ENCODE measurements around the gene METTL25B. TPM values are rescaled to one million over a fixed set of nuclear protein-coding genes. Genes with fewer than 3 reads are reported as not detected.
"Not testable (repeated sequence)": the region's sequence is repeated elsewhere in the genome, so short reads cannot be mapped to it uniquely, and the experiment has no call there.

METTL25B gene
- total RNA-seq, 2 experiments from 2014 or later: 30.0 to 34.0 TPM

DNA sequence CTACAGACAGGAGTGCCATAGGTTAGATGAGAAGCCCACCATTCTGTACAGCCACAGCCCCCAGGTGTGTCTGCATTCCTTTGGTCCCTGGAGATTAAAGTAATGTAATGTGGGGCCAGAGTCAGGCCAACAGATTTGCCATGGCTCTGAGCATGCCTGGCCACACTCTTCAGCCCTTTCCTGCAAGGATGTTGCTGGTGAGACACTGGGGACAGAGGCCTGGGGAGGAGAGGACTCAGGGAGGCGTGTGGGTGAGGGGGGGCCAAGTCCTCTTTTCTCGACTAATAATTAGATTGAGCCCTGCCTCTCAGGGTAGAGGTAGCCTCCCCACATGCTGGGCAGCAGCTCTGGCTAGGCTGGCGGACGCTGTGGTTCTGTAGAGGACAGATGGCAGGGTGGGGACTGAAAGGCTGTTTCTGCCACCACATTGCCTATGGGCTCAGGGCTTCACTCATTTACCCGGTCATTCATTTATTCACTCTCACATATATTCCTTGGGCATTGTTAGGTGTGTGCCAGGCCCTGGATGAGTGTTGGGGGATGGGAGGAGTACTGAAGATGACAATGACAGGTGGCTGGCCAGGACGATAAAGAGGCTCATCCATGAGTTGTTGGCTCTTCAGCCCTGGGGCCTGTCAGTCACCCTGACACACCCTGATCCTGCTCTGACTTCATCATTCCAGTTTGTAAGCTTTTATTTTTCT lies 32.0 kb downstream of the METTL25B start:
- Mint-ChIP-seq H3K4me3 (no peak overlapping the region), H3K27ac (no peak overlapping the region), H3K27me3 (ENCODE audit: low read depth) (no peaks in the 10 kb centered on the region), H3K9me3 (ENCODE audit: insufficient read depth) (no peaks in the 10 kb centered on the region), H3K36me3 (ENCODE audit: low read depth) (no peaks in the 10 kb centered on the region), H3K4me1 (ENCODE audit: low read depth) (peaks cover 4% of the 10 kb centered on the region)
- no peak for DNase-seq
- ATAC-seq: no peak
- POLR2A ChIA-PET: interaction anchor here (1.1 to 1.4 kb wide), 2 partner anchors 8 to 34 kb away, joined by 4 read pairs; partner anchors contain the start of gene HDGF
- CTCF ChIA-PET: interaction anchor here (1.0 to 1.1 kb wide), 2 partner anchors 34 to 99 kb away, joined by 4 to 8 read pairs; no protein-coding TSS in a partner anchor

GRCh38 chr1:156760796-156761104 lies 32.5 kb downstream of the METTL25B start:
- H3K27me3 Mint-ChIP-seq (ENCODE audit: low read depth): no peaks in the 10 kb centered on the region
- H3K27ac Mint-ChIP-seq: no peak overlapping the region
- POLR2A ChIA-PET: interaction anchor here (1.1 to 1.4 kb wide), 2 partner anchors 9 to 35 kb away, joined by 4 read pairs; partner anchors contain the start of gene HDGF
- CTCF ChIA-PET: interaction anchor here (1.0 to 1.1 kb wide), 2 partner anchors 35 to 99 kb away, joined by 4 to 8 read pairs; no protein-coding TSS in a partner anchor
- H3K9me3 Mint-ChIP-seq (ENCODE audit: insufficient read depth): no peaks in the 10 kb centered on the region
- H3K36me3 Mint-ChIP-seq (ENCODE audit: low read depth): no peaks in the 10 kb centered on the region
- peaks cover 7% of the 10 kb centered on the region for H3K4me1 Mint-ChIP-seq (ENCODE audit: low read depth)
- H3K4me3 Mint-ChIP-seq: no peak overlapping the region
- ATAC-seq: no peak
- no peak for DNase-seq

GRCh38 chr1:156765136-156765535 lies 36.9 kb downstream of the METTL25B start:
- peaks cover 26% of the 10 kb centered on the region for H3K4me1 Mint-ChIP-seq (ENCODE audit: low read depth)
- H3K9me3 Mint-ChIP-seq (ENCODE audit: insufficient read depth); POLR2A ChIA-PET; ATAC-seq; H3K4me3 Mint-ChIP-seq; H3K27me3 Mint-ChIP-seq (ENCODE audit: low read depth); H3K27ac Mint-ChIP-seq; DNase-seq: not testable (repeated sequence)
- CTCF ChIA-PET: interaction anchor here (1.4 to 18.8 kb wide), 2 partner anchors 38 to 95 kb away, joined by 4 to 206 read pairs; partner anchors contain the start of genes ISG20L2 and METTL25B
- H3K36me3 Mint-ChIP-seq (ENCODE audit: low read depth): peaks cover 18% of the 10 kb centered on the region

DNA sequence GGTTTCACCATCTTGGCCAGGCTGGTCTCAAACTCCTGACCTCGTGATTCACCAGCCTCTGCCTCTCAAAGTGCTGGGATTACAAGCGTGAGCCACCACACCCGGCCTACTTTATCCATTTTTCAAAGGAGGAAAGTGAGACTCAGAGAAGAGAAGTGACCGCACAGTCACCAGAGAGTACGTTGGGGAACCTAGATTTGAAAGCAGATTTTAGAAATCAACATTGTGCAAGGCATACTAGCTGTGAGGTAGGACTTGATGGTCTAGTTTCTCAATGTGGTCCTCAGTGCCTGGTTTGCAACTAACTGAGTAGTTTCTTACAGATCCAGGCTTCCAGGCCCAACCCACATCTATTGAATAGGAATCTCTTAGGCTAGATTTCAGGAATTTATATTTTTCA lies 37.4 kb downstream of the METTL25B start:
- CTCF ChIA-PET: interaction anchor here (0.8 to 18.8 kb wide), 6 partner anchors 11 to 94 kb away, joined by 3 to 206 read pairs (median 4); partner anchors contain the start of genes HDGF, ISG20L2 and METTL25B
- H3K9me3 Mint-ChIP-seq (ENCODE audit: insufficient read depth): no peaks in the 10 kb centered on the region
- DNase-seq: no peak

DNA sequence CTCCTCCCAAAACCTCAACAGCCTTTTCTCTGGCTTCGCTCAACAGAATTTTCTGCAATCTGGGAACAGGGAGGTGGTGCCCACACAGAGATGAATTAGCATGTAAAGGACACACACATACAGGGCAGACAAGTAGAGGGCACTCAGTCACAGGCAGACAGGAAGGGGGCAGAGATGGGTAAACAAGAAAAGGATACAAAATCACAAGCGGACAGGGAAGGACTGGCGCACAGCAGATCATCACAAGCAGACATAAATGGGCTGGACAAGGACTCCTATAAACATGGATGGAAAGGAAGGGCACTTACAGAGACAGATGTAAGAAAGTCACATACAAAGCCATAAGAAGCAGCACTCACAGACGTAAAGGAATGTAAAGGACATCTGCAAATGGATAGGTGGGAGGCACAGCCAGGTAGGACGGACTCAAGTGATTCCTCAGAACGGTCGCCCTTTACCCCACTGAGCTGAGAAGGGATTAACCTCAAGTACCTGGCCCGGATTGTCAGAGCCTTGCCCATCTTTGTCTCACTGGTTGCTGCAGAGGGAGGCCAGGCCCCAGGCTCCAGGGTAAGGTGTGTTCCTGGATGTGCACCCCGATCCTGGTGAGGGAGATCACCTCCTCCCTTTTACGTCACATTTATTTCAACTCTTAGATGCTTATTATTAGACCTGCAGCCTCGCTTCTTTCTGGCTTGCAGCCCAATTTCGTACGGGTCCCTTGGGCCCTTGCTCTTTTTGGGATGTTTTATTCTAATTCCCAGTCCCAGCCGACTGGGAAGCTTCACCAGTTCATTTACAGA lies 38.2 kb downstream of the METTL25B start:
- Mint-ChIP-seq H3K4me1 (ENCODE audit: low read depth) (peaks cover 39% of the 10 kb centered on the region), H3K36me3 (ENCODE audit: low read depth) (peaks cover 29% of the 10 kb centered on the region), H3K27me3 (ENCODE audit: low read depth) (no peaks in the 10 kb centered on the region), H3K4me3 (no peak overlapping the region), H3K9me3 (ENCODE audit: insufficient read depth) (no peaks in the 10 kb centered on the region), H3K27ac (no peak overlapping the region)
- ChIA-PET CTCF (interaction anchor here (0.7 to 18.8 kb wide), 11 partner anchors 10 to 321 kb away, joined by 3 to 206 read pairs (median 4); partner anchors contain the start of genes HDGF, ISG20L2 and METTL25B), POLR2A (interaction anchor here (0.9 to 4.1 kb wide), 7 partner anchors 10 to 94 kb away, joined by 3 to 35 read pairs (median 5); partner anchors contain the start of genes HDGF, ISG20L2, METTL25B and MRPL24)
- DNase-seq (no peak), ATAC-seq (peak; percentile 16)

More for the DNA sequence above, 37.4 kb downstream of the METTL25B start:
- POLR2A ChIA-PET: interaction anchor here (1.3 to 4.1 kb wide), 3 partner anchors 18 to 38 kb away, joined by 3 to 35 read pairs (median 5); partner anchors contain the start of genes ISG20L2 and METTL25B
- Mint-ChIP-seq H3K36me3 (ENCODE audit: low read depth) (peaks cover 22% of the 10 kb centered on the region), H3K4me3 (no peak overlapping the region), H3K4me1 (ENCODE audit: low read depth) (peaks cover 31% of the 10 kb centered on the region), H3K27ac (no peak overlapping the region), H3K27me3 (ENCODE audit: low read depth) (no peaks in the 10 kb centered on the region)
- ATAC-seq: no peak

GRCh38 chr1:156767101-156767878 lies 39.0 kb downstream of the METTL25B start, which contains the start of gene PRCC:
TSS of gene PRCC (plus strand) at chr1:156767535. CDS start at chr1:156767772, 237 bp downstream.
- ChIA-PET CTCF (interaction anchor here (0.7 to 18.8 kb wide), 8 partner anchors 11 to 322 kb away, joined by 3 to 206 read pairs (median 4); partner anchors contain the start of genes HDGF, ISG20L2, METTL25B and MRPL24), POLR2A (interaction anchor here (0.9 to 4.1 kb wide), 6 partner anchors 10 to 93 kb away, joined by 4 to 35 read pairs (median 8); partner anchors contain the start of genes HDGF, ISG20L2, METTL25B and MRPL24)
- peak; percentile 99 for DNase-seq
- peaks cover 33% of the 10 kb centered on the region for H3K36me3 Mint-ChIP-seq (ENCODE audit: low read depth)
- peaks cover 42% of the 10 kb centered on the region for H3K4me1 Mint-ChIP-seq (ENCODE audit: low read depth)
- peak; percentile 96 for ATAC-seq
- H3K4me3 Mint-ChIP-seq: no peak within 1 kb of the TSS
- H3K9me3 Mint-ChIP-seq (ENCODE audit: insufficient read depth): no peaks in the 10 kb centered on the region
- no peaks in the 10 kb centered on the region for H3K27me3 Mint-ChIP-seq (ENCODE audit: low read depth)
- H3K27ac Mint-ChIP-seq: no peak within 1 kb of the TSS

DNA sequence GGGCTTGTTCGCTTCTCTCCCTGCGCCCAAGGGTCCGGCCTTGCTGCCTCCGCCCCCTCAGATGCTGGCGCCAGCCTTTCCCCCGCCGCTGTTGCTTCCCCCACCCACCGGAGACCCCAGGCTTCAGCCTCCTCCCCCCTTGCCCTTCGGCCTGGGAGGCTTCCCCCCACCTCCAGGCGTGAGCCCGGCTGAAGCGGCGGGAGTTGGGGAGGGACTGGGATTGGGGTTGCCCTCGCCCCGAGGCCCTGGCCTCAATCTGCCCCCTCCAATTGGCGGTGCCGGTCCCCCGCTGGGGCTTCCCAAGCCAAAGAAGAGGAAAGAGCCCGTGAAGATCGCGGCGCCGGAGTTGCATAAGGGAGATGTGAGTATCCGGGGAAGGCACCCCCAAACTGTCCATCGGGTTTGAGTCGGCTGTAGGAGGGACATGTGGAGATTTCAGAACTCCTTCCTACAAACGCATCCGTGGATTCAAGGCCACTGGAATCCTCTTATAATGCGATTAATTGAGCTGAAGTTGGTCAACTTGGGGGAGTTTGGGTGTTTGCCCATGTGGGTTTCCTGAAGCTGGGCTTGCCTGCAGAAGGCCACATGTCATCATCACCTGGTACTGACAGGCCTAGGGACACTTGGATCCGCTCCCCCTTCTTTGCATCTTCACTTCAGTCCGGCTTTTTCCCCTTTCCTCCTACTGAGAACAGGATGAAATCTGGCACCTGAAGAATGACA lies 39.8 kb downstream of the METTL25B start:
- POLR2A ChIA-PET: interaction anchor here (1.0 to 4.1 kb wide), 7 partner anchors 14 to 41 kb away, joined by 3 to 35 read pairs (median 7); partner anchors contain the start of genes HDGF, ISG20L2, METTL25B and MRPL24
- ATAC-seq: peak; percentile 12
- CTCF ChIA-PET: interaction anchor here (0.6 to 18.8 kb wide), 14 partner anchors 15 to 322 kb away, joined by 3 to 206 read pairs (median 4); partner anchors contain the start of genes HDGF, ISG20L2, METTL25B and MRPL24
- Mint-ChIP-seq H3K27me3 (ENCODE audit: low read depth) (no peaks in the 10 kb centered on the region), H3K27ac (no peak overlapping the region), H3K36me3 (ENCODE audit: low read depth) (peaks cover 40% of the 10 kb centered on the region), H3K9me3 (ENCODE audit: insufficient read depth) (no peaks in the 10 kb centered on the region), H3K4me3 (no peak overlapping the region), H3K4me1 (ENCODE audit: low read depth) (peaks cover 49% of the 10 kb centered on the region)
- DNase-seq: peak; percentile 39

- DNase-seq (no peak), ATAC-seq (no peak)
- H3K36me3 Mint-ChIP-seq (ENCODE audit: low read depth): peaks cover 46% of the 10 kb centered on the region
- H3K4me1 Mint-ChIP-seq (ENCODE audit: low read depth): peaks cover 55% of the 10 kb centered on the region
- no peaks in the 10 kb centered on the region for H3K9me3 Mint-ChIP-seq (ENCODE audit: insufficient read depth)
- H3K27me3 Mint-ChIP-seq (ENCODE audit: low read depth): no peaks in the 10 kb centered on the region
- peak overlapping the region; percentile 7 for H3K27ac Mint-ChIP-seq
- CTCF ChIA-PET: interaction anchor here (0.6 to 18.8 kb wide), 9 partner anchors 21 to 121 kb away, joined by 3 to 206 read pairs (median 4); partner anchors contain the start of genes ISG20L2 and METTL25B
- POLR2A ChIA-PET: interaction anchor here (1.0 to 4.1 kb wide), 6 partner anchors 13 to 41 kb away, joined by 3 to 35 read pairs (median 4); partner anchors contain the start of genes HDGF, ISG20L2, METTL25B and MRPL24
- H3K4me3 Mint-ChIP-seq: no peak overlapping the region
These were observed 40.5 kb downstream of the METTL25B start for GRCh38 chr1:156768610-156769295.

DNA sequence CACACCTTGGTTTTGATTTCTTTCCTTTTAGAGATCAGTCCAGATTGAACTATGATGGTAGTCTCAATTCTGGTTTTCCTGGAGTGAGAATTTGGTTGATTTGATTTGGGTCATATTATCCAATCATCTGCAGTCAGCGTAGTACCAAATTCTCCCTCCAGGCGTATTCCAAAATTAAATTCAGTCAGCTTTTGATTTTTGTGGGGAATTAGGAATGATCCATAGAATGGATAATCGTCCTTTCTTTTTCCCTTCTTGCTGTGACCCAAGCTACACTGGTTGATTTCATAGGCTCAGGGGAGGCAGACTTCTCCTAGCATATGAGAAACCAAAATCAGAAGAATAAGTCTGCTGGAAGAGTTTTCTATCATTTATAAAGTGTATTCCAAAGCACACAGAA lies 44.0 kb downstream of the METTL25B start:
- ATAC-seq: no peak
- no peaks in the 10 kb centered on the region for H3K27me3 Mint-ChIP-seq (ENCODE audit: low read depth)
- POLR2A ChIA-PET: interaction anchor here (0.5 to 1.5 kb wide), 2 partner anchors 18 to 36 kb away, joined by 3 to 4 read pairs; no protein-coding TSS in a partner anchor
- DNase-seq: no peak
- H3K4me3 Mint-ChIP-seq: no peak overlapping the region
- H3K27ac Mint-ChIP-seq: no peak overlapping the region
- no peaks in the 10 kb centered on the region for H3K9me3 Mint-ChIP-seq (ENCODE audit: insufficient read depth)
- CTCF ChIA-PET: interaction anchor here (0.8 to 18.8 kb wide), 9 partner anchors 9 to 88 kb away, joined by 3 to 206 read pairs (median 7); partner anchors contain the start of genes HDGF, ISG20L2, METTL25B and NTRK1
- peaks cover 48% of the 10 kb centered on the region for H3K36me3 Mint-ChIP-seq (ENCODE audit: low read depth)
- H3K4me1 Mint-ChIP-seq (ENCODE audit: low read depth): peaks cover 53% of the 10 kb centered on the region
